OCI-LY3 (cell line): Measurements from ENCODE around the gene PPP2R2B.

Experiments
- H2AFZ ChIP-seq: fragments of 200-600, 300-600 bp; shearing (Covaris generic); 2 replicates; pipeline ENCODE4 v1.6.0; 2014; ENCODE audit warnings: antibody characterized with exemption, low read depth, low read length
- H3K27ac ChIP-seq: fragments of 200-600, 300-600 bp; sonication (generic); 2 replicates; pipeline ENCODE4 v1.5.1; 2014; ENCODE audit warnings: mild to moderate bottlenecking, low read length, moderate library complexity, mixed read lengths
- H3K27me3 ChIP-seq: fragments of 200-600, 300-600 bp; sonication (generic); 2 replicates; pipeline ENCODE4 v1.6.1; 2014; ENCODE audit warnings: low read depth, low read length, mixed read lengths
- H3K36me3 ChIP-seq: fragments of 200-600, 300-600 bp; sonication (generic); replicated peaks from 2 replicates; pipeline ENCODE3; 2014; ENCODE audit warnings: low read depth, low read length, mixed read lengths
- H3K4me1 ChIP-seq: fragments of 300-600, 200-600 bp; sonication (generic); 2 replicates; pipeline ENCODE4 v1.6.1; 2014; ENCODE audit warnings: low read length, mixed read lengths
- H3K4me2 ChIP-seq: fragments of 200-600, 300-600 bp; sonication (generic); 2 replicates; pipeline ENCODE4 v1.6.1; 2014; ENCODE audit warnings: low read length, mixed read lengths
- H3K4me3 ChIP-seq: fragments of 300-600, 200-600 bp; sonication (generic); 2 replicates; pipeline ENCODE4 v1.5.1; 2014; ENCODE audit warnings: antibody characterized with exemption, mild to moderate bottlenecking, low read length, moderate library complexity
- H3K79me2 ChIP-seq: fragments of 300-600, 200-600 bp; shearing (Covaris generic); 2 replicates; pipeline ENCODE4 v1.6.1; 2014; ENCODE audit warnings: mild to moderate bottlenecking, low read length, mixed read lengths
- H3K9ac ChIP-seq: fragments of 300-600, 200-600 bp; shearing (Covaris generic); 2 replicates; pipeline ENCODE4 v1.6.0; 2014; ENCODE audit warnings: mild to moderate bottlenecking, low read length, moderate library complexity
- H3K9me3 ChIP-seq: fragments of 200-600, 300-600 bp; shearing (Covaris generic); 2 replicates; pipeline ENCODE4 v1.6.1; 2014; ENCODE audit warnings: low read length, mixed read lengths; ENCODE audit not compliant: insufficient read depth
- H4K20me1 ChIP-seq: fragments of 200-600, 300-600 bp; sonication (generic); 2 replicates; pipeline ENCODE4 v1.6.1; 2016; ENCODE audit warnings: low read length, mixed read lengths; ENCODE audit not compliant: insufficient read depth
- EZH2phosphoT487 ChIP-seq: fragments of 200-600 bp; shearing (Covaris generic); IDR thresholded peaks from 2 replicates; pipeline ENCODE4 v1.6.1; 2018; ENCODE audit warnings: antibody characterized with exemption, mixed run types, low read depth
- TF ChIP-seq, protein P1 (sequence below): fragments of 200-600, 300-600 bp; sonication (generic); IDR thresholded peaks from 2 replicates; pipeline ENCODE4 v1.5.1; 2014; ENCODE audit warnings: antibody characterized with exemption, low read length, low read depth

Gene PPP2R2B

DNA sequence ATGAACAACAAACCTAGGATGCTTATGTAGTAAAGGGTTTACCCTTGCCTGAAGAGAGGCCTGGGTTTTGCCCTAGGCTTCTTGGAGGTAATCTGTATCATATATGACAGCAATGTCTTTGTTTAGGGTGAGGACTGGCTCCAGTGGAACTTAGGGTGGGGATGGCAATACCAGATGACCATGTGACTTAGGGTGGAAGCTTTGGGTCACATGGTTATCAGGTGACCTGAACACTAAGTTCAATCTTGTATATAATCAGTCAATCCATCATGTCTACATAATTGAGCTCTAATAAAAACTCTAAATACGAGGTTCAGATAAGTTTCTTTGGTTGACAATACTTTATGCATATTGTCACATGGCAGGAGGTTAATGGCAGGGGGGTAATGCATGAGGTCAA is 10.6 kb upstream of the PPP2R2B start:
- H3K4me2 ChIP-seq = no peak overlapping the region
- no peaks in the 10 kb centered on the region for H3K9me3 ChIP-seq
- TF ChIP-seq, protein P1, sequence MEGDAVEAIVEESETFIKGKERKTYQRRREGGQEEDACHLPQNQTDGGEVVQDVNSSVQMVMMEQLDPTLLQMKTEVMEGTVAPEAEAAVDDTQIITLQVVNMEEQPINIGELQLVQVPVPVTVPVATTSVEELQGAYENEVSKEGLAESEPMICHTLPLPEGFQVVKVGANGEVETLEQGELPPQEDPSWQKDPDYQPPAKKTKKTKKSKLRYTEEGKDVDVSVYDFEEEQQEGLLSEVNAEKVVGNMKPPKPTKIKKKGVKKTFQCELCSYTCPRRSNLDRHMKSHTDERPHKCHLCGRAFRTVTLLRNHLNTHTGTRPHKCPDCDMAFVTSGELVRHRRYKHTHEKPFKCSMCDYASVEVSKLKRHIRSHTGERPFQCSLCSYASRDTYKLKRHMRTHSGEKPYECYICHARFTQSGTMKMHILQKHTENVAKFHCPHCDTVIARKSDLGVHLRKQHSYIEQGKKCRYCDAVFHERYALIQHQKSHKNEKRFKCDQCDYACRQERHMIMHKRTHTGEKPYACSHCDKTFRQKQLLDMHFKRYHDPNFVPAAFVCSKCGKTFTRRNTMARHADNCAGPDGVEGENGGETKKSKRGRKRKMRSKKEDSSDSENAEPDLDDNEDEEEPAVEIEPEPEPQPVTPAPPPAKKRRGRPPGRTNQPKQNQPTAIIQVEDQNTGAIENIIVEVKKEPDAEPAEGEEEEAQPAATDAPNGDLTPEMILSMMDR = no peak
- H4K20me1 ChIP-seq = no peaks in the 10 kb centered on the region
- H3K36me3 ChIP-seq = no peaks in the 10 kb centered on the region
- H3K9ac ChIP-seq = no peak overlapping the region
- no peak overlapping the region for H2AFZ ChIP-seq
- H3K27ac ChIP-seq = no peak overlapping the region
- H3K27me3 ChIP-seq = no peaks in the 10 kb centered on the region
- H3K4me1 ChIP-seq = no peaks in the 10 kb centered on the region
- H3K4me3 ChIP-seq = no peak overlapping the region
- no peaks in the 10 kb centered on the region for H3K79me2 ChIP-seq

GRCh38 chr5:146888351-146888978 is 9.9 kb upstream of the PPP2R2B start:
- Histone ChIP-seq H4K20me1 (no peaks in the 10 kb centered on the region), H3K27ac (no peak overlapping the region), H3K4me1 (no peaks in the 10 kb centered on the region), H2AFZ (no peak overlapping the region), H3K36me3 (no peaks in the 10 kb centered on the region), H3K9me3 (no peaks in the 10 kb centered on the region), H3K4me2 (no peak overlapping the region), H3K79me2 (no peaks in the 10 kb centered on the region), H3K4me3 (no peak overlapping the region), H3K27me3 (no peaks in the 10 kb centered on the region), H3K9ac (no peak overlapping the region)
- TF ChIP-seq, protein P1 = no peak
- TF ChIP-seq EZH2phosphoT487 = no peak

GRCh38 chr5:146884066-146884626 is 5.6 kb upstream of the PPP2R2B start:
- H3K9me3 ChIP-seq = no peaks in the 10 kb centered on the region
- no peak overlapping the region for H2AFZ ChIP-seq
- no peaks in the 10 kb centered on the region for H4K20me1 ChIP-seq
- no peak for TF ChIP-seq EZH2phosphoT487
- TF ChIP-seq, protein P1 = no peak
- no peak overlapping the region for H3K4me3 ChIP-seq
- no peaks in the 10 kb centered on the region for H3K79me2 ChIP-seq
- no peaks in the 10 kb centered on the region for H3K27me3 ChIP-seq
- H3K4me2 ChIP-seq = no peak overlapping the region
- no peak overlapping the region for H3K27ac ChIP-seq
- no peaks in the 10 kb centered on the region for H3K4me1 ChIP-seq
- no peak overlapping the region for H3K9ac ChIP-seq
- H3K36me3 ChIP-seq = no peaks in the 10 kb centered on the region

DNA sequence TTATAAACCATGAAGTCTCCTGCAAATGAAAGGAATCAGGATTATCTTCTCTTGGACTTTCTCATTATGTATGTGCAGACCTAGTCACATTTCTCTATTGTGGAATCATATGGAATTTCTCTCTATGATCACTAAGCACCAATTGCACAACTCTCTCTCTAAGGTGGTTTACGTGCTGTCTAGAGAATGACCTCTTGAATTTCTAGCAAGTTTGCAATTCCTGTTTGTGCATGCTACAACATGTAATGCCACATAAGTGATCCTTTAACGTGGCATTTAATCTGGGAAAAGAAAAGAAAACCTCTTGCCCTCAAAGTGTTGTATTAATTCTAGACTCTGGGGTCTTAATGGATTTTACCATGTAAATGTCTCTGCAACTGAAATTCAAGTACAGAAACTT is 5.0 kb upstream of the PPP2R2B start:
- no peak overlapping the region for H2AFZ ChIP-seq
- no peak overlapping the region for H3K27ac ChIP-seq
- H3K79me2 ChIP-seq = no peaks in the 10 kb centered on the region
- no peak overlapping the region for H3K9ac ChIP-seq
- no peaks in the 10 kb centered on the region for H3K4me1 ChIP-seq
- H3K4me3 ChIP-seq = no peak overlapping the region
- H3K27me3 ChIP-seq = no peaks in the 10 kb centered on the region
- no peak overlapping the region for H3K4me2 ChIP-seq
- H4K20me1 ChIP-seq = no peaks in the 10 kb centered on the region
- H3K36me3 ChIP-seq = no peaks in the 10 kb centered on the region
- TF ChIP-seq, protein P1 = no peak
- TF ChIP-seq EZH2phosphoT487 = no peak
- H3K9me3 ChIP-seq = no peaks in the 10 kb centered on the region
